Stimulated activated CD8-positive, alpha-beta memory T cell treated with anti-CD3 and anti-CD28 coated beads, Interleukin-7, amount 100 ng/mL, for 1 hour (primary cell): ENCODE data around the gene WSB2.
"Not testable (repeated sequence)": the region's sequence is repeated elsewhere in the genome, so short reads cannot be mapped to it uniquely, and the experiment has no call there.

Source experiments
- DNase-seq, 2 donors: peaks; one replicate each; pipeline ENCODE4 v3.0.0-alpha.2; 2020; ENCODE audit warnings: low read depth in 2 of 2

Gene WSB2

GRCh38 chr12:118035190-118036041 lies 25.6 kb downstream of the WSB2 start:
- DNase-seq, result no peak

GRCh38 chr12:118034429-118035189 lies 26.4 kb downstream of the WSB2 start:
- DNase-seq, result no peak

DNA sequence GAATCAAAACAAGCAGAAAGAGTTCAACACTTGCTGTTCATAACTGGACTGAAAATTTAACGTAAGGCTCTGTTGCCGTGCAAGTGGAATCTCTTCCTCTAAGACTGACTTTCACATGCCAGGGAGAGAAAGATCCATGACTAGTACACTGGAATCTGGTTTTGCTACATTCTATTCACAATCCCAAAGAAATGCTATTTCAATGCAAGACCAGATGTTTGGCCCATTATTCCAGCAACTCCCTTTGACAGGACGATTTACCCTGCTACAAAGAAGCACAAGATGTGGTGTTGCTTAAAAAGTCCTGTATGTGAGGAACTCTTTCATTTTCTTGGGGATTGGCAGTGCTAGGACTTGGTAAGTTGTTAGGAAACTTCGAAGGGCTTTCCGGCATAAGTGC lies 27.1 kb downstream of the WSB2 start:
- DNase-seq, result no peak

- DNase-seq, result no peak
Observed at GRCh38 chr12:118033323-118033722, 27.7 kb downstream of the WSB2 start.

- no peak for DNase-seq
Observed at GRCh38 chr12:118032188-118032587, 28.8 kb downstream of the WSB2 start.

DNA sequence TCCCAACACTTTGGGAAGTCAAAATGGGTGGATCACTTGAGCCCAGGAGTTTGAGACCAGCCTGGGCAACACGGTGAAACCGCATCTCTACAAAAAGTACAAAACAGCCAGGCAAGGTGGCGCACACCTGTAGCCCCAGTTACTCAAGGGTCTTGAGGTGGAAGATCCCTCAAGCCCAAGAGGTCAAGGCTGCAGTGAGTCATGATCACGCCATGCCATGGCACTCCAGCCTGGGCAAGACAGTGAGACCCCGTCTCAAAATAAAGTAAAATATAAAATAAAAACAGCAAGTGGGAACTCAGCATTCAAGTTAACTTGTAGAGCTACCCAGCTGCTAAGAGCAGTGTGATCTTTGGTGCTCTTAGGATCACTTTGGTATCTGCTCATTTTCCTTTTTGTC lies 31.8 kb downstream of the WSB2 start:
- no peak for DNase-seq

GRCh38 chr12:118025168-118025567 lies 35.8 kb downstream of the WSB2 start:
- no peak for DNase-seq

DNA sequence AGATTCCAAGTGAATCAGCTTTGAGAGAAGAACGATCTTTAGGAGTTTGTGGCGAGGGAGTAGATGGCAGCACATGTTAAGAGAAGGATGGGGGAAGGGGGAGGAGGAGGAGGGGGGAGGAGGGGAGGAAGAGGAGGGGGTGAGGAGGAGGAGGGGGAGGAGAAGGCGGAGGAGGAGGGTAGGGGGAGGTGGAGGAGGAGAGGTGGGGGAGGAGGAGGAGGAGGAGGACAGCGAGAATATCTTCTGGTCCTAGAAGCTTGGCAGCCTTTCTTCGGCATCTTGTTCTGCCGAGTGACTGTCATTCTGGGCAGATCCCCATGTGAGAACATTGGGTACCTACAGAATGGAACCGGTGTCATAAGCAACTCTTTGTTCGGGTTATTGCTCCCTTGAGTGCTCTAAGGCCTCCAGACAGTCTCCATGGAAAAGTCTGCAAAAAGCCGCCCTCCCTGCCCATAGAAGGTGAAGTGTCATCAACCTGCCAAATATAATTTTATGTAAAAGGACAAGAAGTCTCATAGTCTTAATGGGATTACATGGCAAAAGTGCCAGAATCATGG lies 37.6 kb downstream of the WSB2 start:
- no peak for DNase-seq

DNA sequence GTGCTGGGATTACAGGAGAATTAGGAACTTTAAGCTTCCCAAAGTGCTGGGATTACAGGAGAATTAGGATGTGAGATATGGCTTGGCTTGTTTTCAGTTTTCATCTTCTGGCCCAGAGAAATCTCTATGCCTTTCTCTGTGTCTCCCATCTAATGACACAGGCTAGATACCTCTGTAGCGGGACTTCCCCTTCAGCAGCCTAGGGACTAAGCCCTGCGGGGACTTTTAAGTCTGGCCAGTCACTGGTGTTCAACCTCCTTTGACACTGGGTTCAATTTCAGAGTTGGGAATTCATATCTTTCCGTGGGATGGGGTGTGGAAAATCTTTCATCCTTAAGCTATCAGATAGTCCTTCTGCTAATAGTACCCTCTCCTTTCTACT lies 38.3 kb downstream of the WSB2 start:
- DNase-seq, result no peak

DNA sequence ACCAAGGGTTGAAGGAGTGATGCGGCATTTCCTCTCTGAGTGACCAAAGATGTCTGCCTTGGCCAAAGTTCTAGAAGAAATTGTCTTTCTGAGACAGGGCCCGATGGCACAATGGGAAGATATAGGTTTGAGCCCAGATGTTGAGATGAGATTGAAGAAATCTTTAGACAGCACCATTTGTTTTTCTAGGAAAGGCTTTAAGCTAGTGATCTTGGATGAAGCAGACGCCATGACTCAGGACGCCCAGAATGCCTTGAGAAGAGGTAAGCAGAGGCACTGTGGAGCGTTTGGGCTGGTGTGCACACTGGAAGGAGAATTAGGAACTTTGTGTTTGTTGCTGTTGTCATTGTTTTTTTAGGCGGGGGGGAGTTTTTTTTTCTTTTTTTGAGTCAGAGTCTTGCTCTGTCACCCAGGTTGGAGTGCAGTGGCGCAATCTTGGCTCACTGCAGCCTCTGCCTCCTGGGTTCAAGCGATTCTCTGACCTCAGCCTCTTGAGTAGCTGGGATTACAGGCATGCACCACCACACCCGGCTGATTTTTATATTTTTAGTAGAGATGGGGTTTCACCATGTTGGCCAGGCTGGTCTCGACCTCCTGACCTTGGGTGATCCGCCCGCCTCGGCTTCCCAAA lies 38.8 kb downstream of the WSB2 start:
- DNase-seq, result not testable (repeated sequence)

DNA sequence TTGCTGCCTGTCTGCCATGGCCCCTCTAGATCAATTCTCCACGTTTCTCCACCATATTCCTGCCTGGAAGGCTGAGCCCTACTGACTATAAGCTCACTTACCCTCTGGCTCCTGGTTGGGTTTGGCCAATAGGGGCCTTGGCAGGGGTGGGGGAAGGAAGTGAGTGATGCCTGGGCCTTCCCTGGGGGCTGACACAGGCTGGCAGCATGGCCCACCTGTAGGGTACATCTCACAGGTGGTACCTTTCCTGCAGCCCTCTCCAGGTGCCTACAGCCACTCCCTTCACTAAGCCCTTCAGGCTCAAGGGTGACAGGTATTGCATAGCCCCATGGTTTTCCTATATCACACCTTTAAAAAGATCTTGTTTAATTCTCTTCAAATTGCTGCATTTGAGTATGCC lies 40.9 kb downstream of the WSB2 start:
- no peak for DNase-seq

GRCh38 chr12:118017926-118018325 lies 43.1 kb downstream of the WSB2 start:
- DNase-seq, result no peak

GRCh38 chr12:118016424-118017264 lies 44.3 kb downstream of the WSB2 start, which contains the start of gene RFC5:
RFC5 (plus strand) TSS chr12:118016703; CDS start chr12:118016828, 125 bp downstream.
- peak; percentile 96 to 98 for DNase-seq

- DNase-seq, result no peak
Observed at GRCh38 chr12:118015944-118016343, 45.0 kb downstream of the WSB2 start.

GRCh38 chr12:118015306-118015705 lies 45.7 kb downstream of the WSB2 start:
- no peak for DNase-seq

DNA sequence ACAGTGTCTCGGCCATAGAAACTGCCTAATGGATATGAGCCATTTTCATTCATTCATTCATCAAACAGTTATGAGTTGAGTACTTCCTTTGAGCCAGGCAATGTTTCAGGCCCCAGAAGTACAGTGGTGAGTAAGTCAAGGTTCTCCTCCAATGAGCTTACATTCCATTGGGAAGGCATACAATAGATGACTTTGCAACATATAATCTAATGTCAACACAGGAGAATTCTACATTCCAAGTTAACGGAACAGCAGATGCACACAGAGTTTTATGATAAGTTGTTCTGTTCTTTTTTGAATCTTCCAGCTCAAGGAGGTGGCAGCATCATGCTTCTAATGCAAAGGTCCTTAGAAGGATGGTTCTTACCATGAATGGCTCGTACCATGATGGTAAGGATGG lies 47.7 kb downstream of the WSB2 start:
- DNase-seq, result no peak

DNA sequence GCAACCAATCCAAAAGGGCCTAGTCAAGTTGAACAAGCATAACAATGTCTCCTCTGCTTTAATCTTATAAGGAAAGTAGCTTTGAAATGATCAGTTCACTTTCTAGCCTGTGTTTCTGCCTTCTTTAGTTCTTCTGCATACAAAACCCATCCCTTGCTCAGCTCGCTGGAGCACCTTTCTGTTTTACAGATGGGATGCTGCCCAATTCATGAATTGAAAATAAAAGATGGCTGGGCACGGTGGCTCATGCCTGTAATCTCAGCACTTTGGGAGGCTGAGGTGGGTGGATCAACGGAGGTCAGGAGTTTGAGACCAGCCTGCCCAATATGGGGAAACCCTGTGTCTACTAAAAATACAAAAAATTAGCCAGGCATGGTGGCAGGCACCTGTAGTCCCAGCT lies 49.0 kb downstream of the WSB2 start:
- no peak for DNase-seq

GRCh38 chr12:118011377-118011776 lies 49.6 kb downstream of the WSB2 start:
- DNase-seq, result no peak

DNA sequence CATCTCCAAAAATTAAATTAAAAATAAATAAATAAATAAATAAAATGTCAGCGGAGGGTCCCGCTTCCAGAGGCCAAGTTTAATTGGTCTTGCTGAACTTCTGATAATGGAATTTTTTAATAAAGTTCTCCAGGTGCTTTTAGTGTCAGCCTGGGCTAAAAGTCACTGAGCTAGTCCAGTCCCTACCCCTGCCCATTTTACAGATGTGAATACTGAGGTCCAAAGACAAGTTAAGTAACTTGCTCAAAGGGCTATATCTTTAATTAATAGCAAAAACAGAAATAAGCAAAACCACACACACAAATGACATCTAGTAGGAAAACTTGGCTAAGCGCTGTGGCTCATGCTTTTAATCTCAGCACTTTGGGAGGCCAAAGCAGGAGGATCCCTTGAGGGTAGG lies 50.1 kb downstream of the WSB2 start:
- DNase-seq, result no peak

DNA sequence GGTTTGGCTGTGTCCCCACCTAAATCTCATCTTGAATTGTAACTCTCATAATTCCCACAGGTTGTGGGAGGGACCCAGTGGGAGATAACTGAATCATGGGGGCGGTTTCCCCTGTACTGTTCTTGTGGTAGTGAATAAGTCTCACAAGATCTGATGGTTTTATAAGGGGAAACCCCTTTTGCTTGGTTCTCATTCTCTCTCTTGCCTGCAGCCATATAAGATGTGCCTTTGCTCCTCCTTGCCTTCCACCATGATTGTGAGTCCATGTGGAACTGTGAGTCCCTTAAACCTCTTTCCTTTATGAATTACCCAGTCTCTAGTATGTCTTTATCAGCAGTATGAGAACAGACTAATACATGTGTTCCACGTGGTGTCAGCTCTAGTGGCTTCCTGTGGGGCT lies 61.2 kb downstream of the WSB2 start:
- DNase-seq, result not testable (repeated sequence)

- DNase-seq, result no peak
Observed at GRCh38 chr12:117998719-117999118, 62.3 kb downstream of the WSB2 start.
